SK-N-SH (cell line): ENCODE results near the gene ELMO1. TPM values are rescaled to one million over a fixed set of nuclear protein-coding genes. Genes with fewer than 3 reads are reported as not detected.

Source experiments
- CTCF ChIA-PET: fragments of 300-600, 350-600 bp; formaldehyde crosslinking; extraction: SDS; loops from one replicate; lab custom pipeline; 2021; lab: Yijun Ruan, JAX
- POLR2A ChIA-PET: fragments of 350-600 bp; sonication (Branson Sonifier 250); formaldehyde crosslinking; extraction: SDS; loops from one replicate; lab custom pipeline; 2020; ENCODE audit warnings: antibody characterized with exemption, inconsistent platforms; lab: Yijun Ruan, JAX
- DNase-seq: peaks from one replicate; pipeline ENCODE4 v3.0.0; 2012
- H2AFZ ChIP-seq: fragments of 200-600 bp; sonication (generic); 2 replicates; pipeline ENCODE4 v1.8.1; 2016; ENCODE audit warnings: antibody characterized with exemption, mild to moderate bottlenecking, low read depth
- H3F3A ChIP-seq: fragments of 200-600 bp; sonication (generic); replicated peaks from 2 replicates; pipeline ENCODE3; 2016; ENCODE audit warnings: antibody characterized with exemption, mild to moderate bottlenecking; ENCODE audit not compliant: insufficient read depth
- H3K27ac ChIP-seq, 2 experiments: fragments of 200-500 bp in 1 of 2; fragments of 200-600 bp in 1 of 2; sonication (Bioruptor generic) in 1 of 2; sonication (generic), shearing (Covaris generic) in 1 of 2; 2 replicates each; pipeline versions ENCODE4 v1.5.1 to v1.6.1; 2014 to 2016; ENCODE audit warnings: low read depth in 2 of 2, inconsistent platforms in 1 of 2, low read length in 1 of 2, mild to moderate bottlenecking in 1 of 2, mixed read lengths in 1 of 2
- H3K27me3 ChIP-seq: fragments of 200-600 bp; sonication (generic), shearing (Covaris generic); 2 replicates; pipeline ENCODE4 v1.6.1; 2016; ENCODE audit warnings: mixed run types; ENCODE audit not compliant: insufficient read depth
- H3K36me3 ChIP-seq, 2 experiments: fragments of 200-500 bp in 1 of 2; fragments of 200-600 bp in 1 of 2; sonication (Bioruptor generic) in 1 of 2; sonication (generic) in 1 of 2; replicated peaks in 1 of 2; 2 replicates each; pipeline versions ENCODE3 to v1.5.1; 2014 to 2016; ENCODE audit warnings: low read length in 1 of 2, mild to moderate bottlenecking in 1 of 2; ENCODE audit not compliant: insufficient read depth in 2 of 2, control insufficient read depth in 1 of 2
- H3K4me1 ChIP-seq, 2 experiments: fragments of 200-500 bp in 1 of 2; fragments of 200-600 bp in 1 of 2; sonication (Bioruptor generic) in 1 of 2; sonication (generic), shearing (Covaris generic) in 1 of 2; 2 replicates each; pipeline versions ENCODE4 v1.5.1 to v1.6.1; 2014 to 2016; ENCODE audit warnings: low read depth in 1 of 2, low read length in 1 of 2, mixed run types in 1 of 2; ENCODE audit not compliant: insufficient read depth in 2 of 2, control insufficient read depth in 1 of 2
- H3K4me2 ChIP-seq: fragments of 200-600 bp; sonication (generic), shearing (Covaris generic); 2 replicates; pipeline ENCODE4 v1.6.1; 2017; ENCODE audit warnings: mixed run types
- H3K4me3 ChIP-seq, 2 experiments: fragments of 200-500 bp in 1 of 2; fragments of 200-600 bp in 1 of 2; sonication (Bioruptor generic) in 1 of 2; sonication (generic), shearing (Covaris generic) in 1 of 2; 2 replicates each; pipeline versions ENCODE4 v1.5.1 to v1.8.1; 2014 to 2016; ENCODE audit warnings: low read depth in 2 of 2, inconsistent platforms in 1 of 2, low read length in 1 of 2, mild to moderate bottlenecking in 1 of 2, mixed read lengths in 1 of 2, moderate library complexity in 1 of 2
- H3K79me2 ChIP-seq: fragments of 200-600 bp; sonication (generic); 2 replicates; pipeline ENCODE4 v1.8.1; 2017; ENCODE audit warnings: mild to moderate bottlenecking; ENCODE audit not compliant: insufficient read depth
- H3K9ac ChIP-seq: fragments of 200-600 bp; sonication (generic); 2 replicates; pipeline ENCODE4 v1.6.1; 2017; ENCODE audit warnings: mixed run types
- H3K9me2 ChIP-seq: fragments of 200-600 bp; sonication (generic); 2 replicates; pipeline ENCODE4 v1.6.1; 2017; ENCODE audit warnings: mixed run types
- H3K9me3 ChIP-seq: fragments of 200-600 bp; sonication (generic); 2 replicates; pipeline ENCODE4 v1.6.1; 2017; ENCODE audit warnings: mixed run types, mild to moderate bottlenecking, moderate library complexity
- H4K20me1 ChIP-seq: fragments of 200-600 bp; sonication (generic); 2 replicates; pipeline ENCODE4 v1.6.1; 2017; ENCODE audit warnings: mild to moderate bottlenecking, mixed run types; ENCODE audit not compliant: insufficient read depth
- CTCF ChIP-seq: fragments of 200-600 bp; sonication (generic); IDR thresholded peaks from 2 replicates; pipeline ENCODE4 v1.6.1; 2017; ENCODE audit warnings: antibody characterized with exemption, mild to moderate bottlenecking, moderate library complexity
- ELF1 ChIP-seq: IDR thresholded peaks from 2 replicates; pipeline ENCODE4 v1.4.0; 2012
- FOSL2 ChIP-seq: IDR thresholded peaks from 2 replicates; pipeline ENCODE4 v1.4.0; 2012; ENCODE audit warnings: low read depth, mild to moderate bottlenecking, moderate library complexity, borderline replicate concordance
- FOXM1 ChIP-seq: IDR thresholded peaks from 2 replicates; pipeline ENCODE4 v1.4.0; 2012; ENCODE audit warnings: low read depth, mild to moderate bottlenecking
- GATA2 ChIP-seq: sonication (generic); formaldehyde crosslinking; IDR thresholded peaks from 2 replicates; pipeline ENCODE4 v1.5.0; 2020; ENCODE audit warnings: mild to moderate bottlenecking, missing genetic modification reagents
- NFIC ChIP-seq: IDR thresholded peaks from 2 replicates; pipeline ENCODE4 v1.4.0; 2012; ENCODE audit warnings: borderline replicate concordance
- NRF1 ChIP-seq: IDR thresholded peaks from 2 replicates; pipeline ENCODE4 v1.6.1; 2012; ENCODE audit warnings: low read depth, mild to moderate bottlenecking, low read length
- PBX3 ChIP-seq: IDR thresholded peaks from 2 replicates; pipeline ENCODE4; 2012
- POLR2AphosphoS5 ChIP-seq: IDR thresholded peaks from 2 replicates; pipeline ENCODE4 v1.6.1; 2012; ENCODE audit warnings: low read depth, low read length
- RAD21 ChIP-seq: IDR thresholded peaks from 2 replicates; pipeline ENCODE4 v1.6.1; 2012; ENCODE audit warnings: mild to moderate bottlenecking, low read length
- RCOR1 ChIP-seq: fragments of 150-350 bp; IDR thresholded peaks from 2 replicates; pipeline ENCODE4 v1.6.1; 2017; ENCODE audit warnings: antibody characterized with exemption, low read length
- TAF1 ChIP-seq: IDR thresholded peaks from 2 replicates; pipeline ENCODE4 v1.6.1; 2012; ENCODE audit warnings: low read depth, mild to moderate bottlenecking, low read length, moderate library complexity, borderline replicate concordance
- TCF12 ChIP-seq: IDR thresholded peaks from 2 replicates; pipeline ENCODE4 v1.4.0; 2012
- TEAD4 ChIP-seq: IDR thresholded peaks from 2 replicates; pipeline ENCODE4 v1.4.0; 2012; ENCODE audit warnings: mild to moderate bottlenecking, borderline replicate concordance; ENCODE audit not compliant: insufficient read depth
- YY1 ChIP-seq: IDR thresholded peaks from 2 replicates; pipeline ENCODE4 v1.4.0; 2012; ENCODE audit warnings: low read depth, mild to moderate bottlenecking
- WGBS: methylation state at CpG from one replicate; pipeline ENCODE4 v1.1.6; 2017; ENCODE audit warnings: low lambda C conversion rate; 5-methylcytosine and 5-hydroxymethylcytosine counted together
- polyA plus RNA-seq, 3 experiments: library from polyadenylated mRNA; depleted of rRNA; stranded (reverse); fragments of >200 nt; gene quantifications; 2 replicates each; pipeline ENCODE4 v1.2.3, GENCODE V29; 2012
- TF ChIP-seq, protein P1 (sequence below): IDR thresholded peaks from 2 replicates; pipeline ENCODE4 v1.4.0; 2012; ENCODE audit warnings: low read depth, borderline replicate concordance

Gene ELMO1
- polyA plus RNA-seq, 1 of the 3 experiments (the other 2 are of a cell fraction): 0.64 TPM

- Histone ChIP-seq H3K4me2 (no peak overlapping the region), H3K36me3 (no peaks in the 10 kb centered on the region), H3K4me3 (no peak overlapping the region), H3K9me3 (no peaks in the 10 kb centered on the region), H3K79me2 (no peaks in the 10 kb centered on the region), H3K4me1 (peaks cover 0 to 20% of the 10 kb centered on the region in 2 experiments; a peak in 1 of 4 replicates), H4K20me1 (no peaks in the 10 kb centered on the region), H3F3A (no peaks in the 10 kb centered on the region), H3K9ac (no peak overlapping the region), H2AFZ (no peak overlapping the region), H3K27me3 (no peaks in the 10 kb centered on the region), H3K9me2 (no peaks in the 10 kb centered on the region), H3K27ac (no peak overlapping the region)
- DNase-seq: no peak
- TF ChIP-seq ELF1: no peak
- no peak for TF ChIP-seq TCF12
- no peak for TF ChIP-seq TAF1
- TF ChIP-seq GATA2 (CRISPR knock-in tag): no peak
- TF ChIP-seq YY1: no peak
- TF ChIP-seq NRF1: no peak
- TF ChIP-seq RAD21: no peak
- TF ChIP-seq POLR2AphosphoS5: no peak
- no peak for TF ChIP-seq FOXM1
- no peak for TF ChIP-seq FOSL2
- no peak for TF ChIP-seq NFIC
- no peak for TF ChIP-seq TEAD4
- no peak for TF ChIP-seq PBX3
- TF ChIP-seq RCOR1: no peak
- TF ChIP-seq CTCF: no peak
- TF ChIP-seq, protein P1, sequence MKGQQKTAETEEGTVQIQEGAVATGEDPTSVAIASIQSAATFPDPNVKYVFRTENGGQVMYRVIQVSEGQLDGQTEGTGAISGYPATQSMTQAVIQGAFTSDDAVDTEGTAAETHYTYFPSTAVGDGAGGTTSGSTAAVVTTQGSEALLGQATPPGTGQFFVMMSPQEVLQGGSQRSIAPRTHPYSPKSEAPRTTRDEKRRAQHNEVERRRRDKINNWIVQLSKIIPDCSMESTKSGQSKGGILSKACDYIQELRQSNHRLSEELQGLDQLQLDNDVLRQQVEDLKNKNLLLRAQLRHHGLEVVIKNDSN: no peak
- 48% methylated on average over 8 of the region's 8 CpGs for WGBS
- POLR2A ChIA-PET: no interaction called here
- CTCF ChIA-PET: interaction anchor here (1.6 kb wide), 1 partner anchor 11 kb away, joined by 5 read pairs; no protein-coding TSS in a partner anchor
These were observed 498.7 kb downstream of the ELMO1 start for GRCh38 chr7:36949711-36950600.
